ENCODE results near the gene SERINC3. TPM values are rescaled to one million over a fixed set of nuclear protein-coding genes. Genes with fewer than 3 reads are reported as not detected.

The SERINC3 gene
- total RNA-seq (2022; extraction: Qiagen RNA extraction): 72.9 to 97.7 TPM (median 89.1 TPM) in 5 replicates

DNA sequence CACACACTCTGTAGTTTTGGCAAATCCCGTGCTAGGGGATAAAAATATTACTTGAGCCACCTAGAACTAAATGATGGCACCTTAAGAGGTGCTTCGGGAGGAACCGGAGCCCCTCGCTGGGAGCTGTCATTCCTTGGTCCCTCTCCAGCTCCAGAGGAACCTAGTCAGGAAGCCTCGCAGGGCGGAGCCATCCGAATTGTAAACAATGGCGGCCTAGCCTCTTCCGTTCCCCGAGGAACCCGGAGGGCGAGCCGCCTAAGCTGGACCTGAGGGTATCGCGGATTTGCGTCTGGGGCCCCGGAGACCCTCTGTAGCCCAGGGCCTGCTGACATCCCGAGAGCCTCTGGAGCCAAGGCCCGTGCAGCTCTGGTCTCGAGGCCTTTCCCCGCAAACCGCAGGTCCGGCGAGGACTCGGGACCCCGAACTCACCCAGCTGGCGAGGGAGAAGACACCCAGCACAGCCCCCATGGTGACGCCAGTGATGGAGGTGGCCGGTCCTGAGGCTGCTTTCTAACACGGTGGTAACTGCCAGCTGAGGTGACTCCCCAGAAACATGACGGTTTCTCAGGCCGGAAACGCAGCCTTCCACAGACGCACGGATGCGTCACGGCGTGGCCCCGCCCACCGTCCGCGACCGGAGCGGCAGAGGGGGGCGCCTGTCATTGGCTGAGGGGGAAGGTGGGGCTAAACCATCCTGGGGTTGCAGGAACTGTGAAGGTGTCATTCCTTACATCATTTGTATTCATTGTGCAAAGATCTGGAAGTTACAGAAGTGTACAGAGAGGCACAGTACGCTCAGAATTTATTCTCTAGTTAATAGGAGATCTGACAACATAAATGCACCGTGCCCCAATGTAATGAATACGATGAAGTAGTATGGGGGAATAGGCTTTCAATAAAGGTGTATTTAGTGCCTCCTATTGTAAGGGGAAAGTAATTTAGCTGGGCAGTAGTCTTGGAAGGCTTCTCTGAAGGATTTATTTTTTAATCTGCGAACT is at the start of gene SERINC3:
Gene SERINC3 (minus strand): TSS at position 587 of the 998 bp plus-strand sequence. CDS start 119 bp downstream, at position 468.

DNA sequence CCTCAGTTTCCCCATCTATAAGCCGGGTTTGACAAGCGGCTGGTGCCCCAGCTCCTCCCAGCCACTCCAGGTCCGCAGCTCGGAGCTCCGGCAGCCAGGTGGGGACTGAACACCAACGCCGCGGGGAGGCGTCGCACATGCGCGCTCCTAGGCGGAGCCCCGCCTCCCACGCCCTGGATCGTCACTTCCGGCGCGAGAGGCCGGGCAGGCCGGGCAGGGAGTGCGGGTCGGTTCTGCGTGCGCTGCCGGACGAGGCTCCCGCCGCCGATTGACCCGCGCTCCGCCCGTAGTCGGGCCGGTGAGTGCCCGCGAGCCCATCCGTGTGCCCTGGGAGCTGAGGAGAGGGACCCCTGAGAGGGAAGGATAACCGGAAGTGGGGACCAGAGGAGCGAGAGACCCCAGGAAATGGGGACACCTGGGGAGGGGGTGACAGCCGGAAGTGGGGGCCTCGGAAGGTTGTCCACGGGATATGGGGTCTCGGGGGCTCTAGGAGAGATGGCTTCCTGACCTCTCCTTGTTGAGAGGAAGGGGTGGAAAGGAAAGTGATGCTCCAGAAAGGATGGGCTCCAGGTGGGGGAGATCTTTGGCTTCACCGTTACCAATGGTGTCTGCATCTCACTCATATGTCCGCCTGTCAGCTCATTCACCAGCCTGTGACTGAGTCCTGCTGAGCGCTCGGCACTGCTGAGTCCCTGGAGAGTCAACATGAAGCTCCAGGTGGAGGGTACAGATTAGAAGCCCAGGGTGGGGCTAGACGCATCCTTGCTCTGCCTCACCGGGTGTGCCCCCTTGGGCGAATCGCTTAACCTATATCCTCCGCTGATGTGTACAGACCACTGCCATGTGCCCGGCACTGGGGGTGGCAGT is 45.9 kb downstream of the SERINC3 start, which contains the start of gene TTPAL:
Gene TTPAL (plus strand): TSS at position 181 of the 867 bp plus-strand sequence. CDS start 4,126 bp downstream, outside the sequence.

Other genes starting within 250 kb of the SERINC3 start
- gene FITM2, start 210.9 kb downstream of the SERINC3 start, total RNA-seq (2022; extraction: Qiagen RNA extraction): 8.2 to 11.9 TPM (median 11.4 TPM) in 5 replicates
- gene R3HDML, start 185.0 kb downstream of the SERINC3 start, total RNA-seq (2022; extraction: Qiagen RNA extraction): 0.16 to 0.56 TPM (median 0.19 TPM) in 5 replicates
- 15.0 to 26.0 TPM (median 23.4 TPM) in 5 replicates for gene HNF4A, start 166.4 kb downstream of the SERINC3 start, total RNA-seq (2022; extraction: Qiagen RNA extraction)
- gene TTPAL, start 46.2 kb downstream of the SERINC3 start, total RNA-seq (2022; extraction: Qiagen RNA extraction): 14.3 to 20.5 TPM (median 18.8 TPM) in 5 replicates
- 35.4 to 39.8 TPM (median 39.1 TPM) in 5 replicates for gene PKIG, start 60.5 kb upstream of the SERINC3 start, total RNA-seq (2022; extraction: Qiagen RNA extraction)
- 49.6 to 60.7 TPM (median 56.3 TPM) in 5 replicates for gene ADA, start 129.6 kb upstream of the SERINC3 start, total RNA-seq (2022; extraction: Qiagen RNA extraction)
- gene CCN5, start 193.3 kb upstream of the SERINC3 start, total RNA-seq (2022; extraction: Qiagen RNA extraction): 23.1 to 34.3 TPM (median 24.5 TPM) in 5 replicates
- gene KCNK15, start 223.8 kb upstream of the SERINC3 start, total RNA-seq (2022; extraction: Qiagen RNA extraction): 0.41 to 0.73 TPM (median 0.66 TPM) in 5 replicates